ENCODE results near the gene ADAMTSL3.
"Not testable (repeated sequence)": the region's sequence is repeated elsewhere in the genome, so short reads cannot be mapped to it uniquely, and the experiment has no call there.

The ADAMTSL3 gene

DNA sequence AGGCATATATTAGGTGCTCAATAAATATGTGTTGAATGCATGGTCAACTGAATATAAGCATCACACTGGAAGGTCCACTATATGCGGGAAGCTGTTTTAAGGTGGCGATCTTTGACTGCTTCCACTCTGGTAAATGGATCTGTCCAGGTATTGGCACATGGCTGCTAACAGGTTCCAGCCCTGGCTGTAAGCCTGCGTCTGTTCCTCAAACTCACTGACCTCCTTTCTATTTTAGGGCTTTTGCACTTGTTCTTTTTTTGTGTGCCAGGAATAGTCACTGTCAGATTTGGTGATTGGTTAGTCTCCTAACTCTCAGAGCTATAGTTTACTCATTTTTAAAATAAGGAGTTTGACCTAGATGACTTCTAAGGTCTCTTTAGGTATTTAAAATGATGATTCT, 46.2 kb downstream of the ADAMTSL3 start:
- no peak overlapping the region for H3K18ac ChIP-seq (ENCODE audit: low read length)
- H2AK5ac ChIP-seq (ENCODE audit: low read depth, low read length), result no peak overlapping the region
- H4K91ac ChIP-seq (ENCODE audit: low read depth, low read length, poor library complexity), result no peak overlapping the region
- H3K14ac ChIP-seq (ENCODE audit: low read length), result no peak overlapping the region
- H2BK120ac ChIP-seq (ENCODE audit: low read depth, low read length), result no peak overlapping the region
- no peak overlapping the region for H2BK12ac ChIP-seq (ENCODE audit: low read length)
- H3K4me1 ChIP-seq (ENCODE audit: control insufficient read depth in 2 of 2, insufficient read depth in 1 of 2, low read depth in 1 of 2, low read length in 2 of 2), result no peaks in the 10 kb centered on the region
- no peak overlapping the region for H3K4ac ChIP-seq (ENCODE audit: low read length)
- no peaks in the 10 kb centered on the region for H3K27me3 ChIP-seq (ENCODE audit: control insufficient read depth in 3 of 3, insufficient read depth in 3 of 3, low read depth in 1 of 3, low read length in 3 of 3)
- no peaks in the 10 kb centered on the region for H3K36me3 ChIP-seq (replicated peaks in 1 of 2; ENCODE audit: control insufficient read depth in 2 of 2, insufficient read depth in 2 of 2, low read length in 2 of 2)
- no peak overlapping the region for H4K8ac ChIP-seq (ENCODE audit: low read depth, low read length)
- no peaks in the 10 kb centered on the region for H3K79me1 ChIP-seq (ENCODE audit: low read depth, low read length)
- H3K4me2 ChIP-seq (ENCODE audit: insufficient read depth, low read length, poor library complexity, severe bottlenecking), result no peak overlapping the region
- H3K4me3 ChIP-seq (ENCODE audit: low read length in 2 of 2), result no peak overlapping the region
- no peak overlapping the region for H2BK15ac ChIP-seq (ENCODE audit: low read length)
- H2AFZ ChIP-seq (ENCODE audit: low read length), result no peak overlapping the region
- no peak overlapping the region for H3K9ac ChIP-seq (ENCODE audit: low read depth, low read length, poor library complexity)
- H2BK5ac ChIP-seq (ENCODE audit: low read length), result no peak overlapping the region
- H3K9me3 ChIP-seq (replicated peaks in 1 of 2; ENCODE audit: control insufficient read depth in 2 of 2, insufficient read depth in 1 of 2, low read depth in 1 of 2, low read length in 2 of 2), result peaks cover 0 to 2% of the 10 kb centered on the region in 2 donors
- no CpG with 5 or more reads among the region's 3 CpGs for WGBS, 2 donors (ENCODE audit: extremely low coverage in 2 of 2, insufficient read length in 2 of 2, insufficient replicate concordance in 1 of 2)
- H3K27ac ChIP-seq (replicated peaks; ENCODE audit: low read length), result no peak overlapping the region
- no peak overlapping the region for H3K23ac ChIP-seq (ENCODE audit: low read depth, low read length, poor library complexity)
- DNase-seq (ENCODE audit: low spot score), result no peak

DNA sequence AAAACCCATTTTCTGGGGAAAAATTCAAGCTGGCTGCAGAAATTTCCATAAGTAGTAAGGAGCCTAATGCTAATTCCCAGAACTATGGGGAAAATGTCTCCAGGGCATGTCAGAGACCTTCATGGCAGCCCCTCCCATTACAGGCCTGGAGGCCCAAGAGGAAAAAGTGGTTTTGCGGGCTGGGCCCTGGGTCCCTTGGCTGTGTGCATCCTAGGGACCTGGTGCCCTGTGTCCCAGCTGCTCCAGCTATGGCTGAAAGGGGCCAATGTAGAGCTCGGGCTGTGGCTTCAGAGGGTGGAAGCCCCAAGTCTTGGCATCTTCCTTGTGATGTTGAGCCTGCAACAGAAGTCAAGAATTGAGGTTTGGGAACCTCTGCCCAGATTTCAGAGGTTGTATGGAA, 48.4 kb downstream of the ADAMTSL3 start:
- H3K4ac ChIP-seq (ENCODE audit: low read length); H3K79me1 ChIP-seq (ENCODE audit: low read depth, low read length); H2BK120ac ChIP-seq (ENCODE audit: low read depth, low read length); H2BK15ac ChIP-seq (ENCODE audit: low read length); H3K4me2 ChIP-seq (ENCODE audit: insufficient read depth, low read length, poor library complexity, severe bottlenecking); DNase-seq (ENCODE audit: low spot score); H3K4me3 ChIP-seq (ENCODE audit: low read length in 2 of 2); H3K14ac ChIP-seq (ENCODE audit: low read length); H4K8ac ChIP-seq (ENCODE audit: low read depth, low read length); H3K9ac ChIP-seq (ENCODE audit: low read depth, low read length, poor library complexity); H2AK5ac ChIP-seq (ENCODE audit: low read depth, low read length); H3K27me3 ChIP-seq (ENCODE audit: control insufficient read depth in 3 of 3, insufficient read depth in 3 of 3, low read depth in 1 of 3, low read length in 3 of 3); H2BK12ac ChIP-seq (ENCODE audit: low read length); H3K9me3 ChIP-seq (replicated peaks in 1 of 2; ENCODE audit: control insufficient read depth in 2 of 2, insufficient read depth in 1 of 2, low read depth in 1 of 2, low read length in 2 of 2); H2BK5ac ChIP-seq (ENCODE audit: low read length); H3K18ac ChIP-seq (ENCODE audit: low read length); H3K27ac ChIP-seq (replicated peaks; ENCODE audit: low read length); H3K4me1 ChIP-seq (ENCODE audit: control insufficient read depth in 2 of 2, insufficient read depth in 1 of 2, low read depth in 1 of 2, low read length in 2 of 2); H3K36me3 ChIP-seq (replicated peaks in 1 of 2; ENCODE audit: control insufficient read depth in 2 of 2, insufficient read depth in 2 of 2, low read length in 2 of 2); H2AFZ ChIP-seq (ENCODE audit: low read length); H4K91ac ChIP-seq (ENCODE audit: low read depth, low read length, poor library complexity); H3K23ac ChIP-seq (ENCODE audit: low read depth, low read length, poor library complexity): not testable (repeated sequence)
- no CpG with 5 or more reads among the region's 2 CpGs for WGBS, 2 donors (ENCODE audit: extremely low coverage in 2 of 2, insufficient read length in 2 of 2, insufficient replicate concordance in 1 of 2)

DNA sequence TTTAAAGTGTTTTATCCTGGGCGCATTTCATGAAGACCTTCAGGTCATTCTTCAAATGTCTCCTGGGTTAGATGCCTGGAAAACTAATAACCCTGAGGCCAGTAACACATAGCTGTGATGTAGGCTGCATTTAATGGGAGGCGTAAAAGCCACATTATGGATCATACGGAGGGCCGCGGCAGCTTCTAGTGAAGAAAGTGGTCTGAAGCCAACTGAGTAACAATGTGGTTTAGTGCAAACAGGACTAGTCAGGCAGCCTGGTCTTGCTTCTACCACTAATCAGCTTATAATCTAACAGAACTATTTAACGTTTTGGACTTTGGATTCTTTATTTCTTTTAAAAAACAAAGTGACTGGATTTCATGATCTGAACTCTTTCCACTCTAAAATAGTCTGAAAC, 54.4 kb downstream of the ADAMTSL3 start:
- no peak overlapping the region for H3K9ac ChIP-seq (ENCODE audit: low read depth, low read length, poor library complexity)
- no peak for DNase-seq (ENCODE audit: low spot score)
- no peaks in the 10 kb centered on the region for H3K27me3 ChIP-seq (ENCODE audit: control insufficient read depth in 3 of 3, insufficient read depth in 3 of 3, low read depth in 1 of 3, low read length in 3 of 3)
- H3K4me1 ChIP-seq (ENCODE audit: control insufficient read depth in 2 of 2, insufficient read depth in 1 of 2, low read depth in 1 of 2, low read length in 2 of 2), result no peaks in the 10 kb centered on the region
- H2BK12ac ChIP-seq (ENCODE audit: low read length), result no peak overlapping the region
- H3K36me3 ChIP-seq (replicated peaks in 1 of 2; ENCODE audit: control insufficient read depth in 2 of 2, insufficient read depth in 2 of 2, low read length in 2 of 2), result no peaks in the 10 kb centered on the region
- no peak overlapping the region for H3K23ac ChIP-seq (ENCODE audit: low read depth, low read length, poor library complexity)
- H3K18ac ChIP-seq (ENCODE audit: low read length), result no peak overlapping the region
- no CpG with 5 or more reads among the region's 6 CpGs for WGBS, 2 donors (ENCODE audit: extremely low coverage in 2 of 2, insufficient read length in 2 of 2, insufficient replicate concordance in 1 of 2)
- no peak overlapping the region for H3K4me2 ChIP-seq (ENCODE audit: insufficient read depth, low read length, poor library complexity, severe bottlenecking)
- H2BK120ac ChIP-seq (ENCODE audit: low read depth, low read length), result no peak overlapping the region
- H3K79me1 ChIP-seq (ENCODE audit: low read depth, low read length), result no peaks in the 10 kb centered on the region
- H4K8ac ChIP-seq (ENCODE audit: low read depth, low read length), result no peak overlapping the region
- H3K14ac ChIP-seq (ENCODE audit: low read length), result no peak overlapping the region
- H2BK5ac ChIP-seq (ENCODE audit: low read length), result no peak overlapping the region
- no peak overlapping the region for H3K4me3 ChIP-seq (ENCODE audit: low read length in 2 of 2)
- no peak overlapping the region for H3K27ac ChIP-seq (replicated peaks; ENCODE audit: low read length)
- no peak overlapping the region for H2BK15ac ChIP-seq (ENCODE audit: low read length)
- H4K91ac ChIP-seq (ENCODE audit: low read depth, low read length, poor library complexity), result no peak overlapping the region
- H3K4ac ChIP-seq (ENCODE audit: low read length), result no peak overlapping the region
- peaks cover 0 to 2% of the 10 kb centered on the region in 2 donors for H3K9me3 ChIP-seq (replicated peaks in 1 of 2; ENCODE audit: control insufficient read depth in 2 of 2, insufficient read depth in 1 of 2, low read depth in 1 of 2, low read length in 2 of 2)
- no peak overlapping the region for H2AK5ac ChIP-seq (ENCODE audit: low read depth, low read length)
- no peak overlapping the region for H2AFZ ChIP-seq (ENCODE audit: low read length)

DNA sequence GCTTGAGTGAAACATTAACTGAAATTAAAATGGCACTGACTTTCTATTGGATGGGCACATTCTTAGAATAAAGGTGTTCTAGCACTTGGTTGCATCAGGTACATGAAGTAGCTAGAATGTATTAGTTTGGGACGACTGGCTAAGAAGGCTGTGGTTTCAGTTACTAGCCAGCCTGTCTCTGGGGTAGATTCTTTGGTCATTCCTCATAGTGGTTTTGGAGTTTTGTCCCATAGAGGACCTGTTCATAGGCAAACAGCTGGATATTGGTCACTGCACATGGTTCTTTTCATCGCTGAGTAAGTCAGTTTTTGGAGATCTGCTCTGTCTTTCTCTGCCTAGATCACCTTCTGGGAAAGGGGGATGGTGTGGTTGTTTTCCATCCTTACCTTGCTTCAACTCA, 55.3 kb downstream of the ADAMTSL3 start:
- no peak overlapping the region for H3K4me3 ChIP-seq (ENCODE audit: low read length in 2 of 2)
- WGBS, 2 donors (ENCODE audit: extremely low coverage in 2 of 2, insufficient read length in 2 of 2, insufficient replicate concordance in 1 of 2), result no CpG with 5 or more reads among the region's 2 CpGs
- H2BK5ac ChIP-seq (ENCODE audit: low read length), result no peak overlapping the region
- no peak overlapping the region for H3K27ac ChIP-seq (replicated peaks; ENCODE audit: low read length)
- H3K4ac ChIP-seq (ENCODE audit: low read length), result no peak overlapping the region
- no peaks in the 10 kb centered on the region for H3K4me1 ChIP-seq (ENCODE audit: control insufficient read depth in 2 of 2, insufficient read depth in 1 of 2, low read depth in 1 of 2, low read length in 2 of 2)
- H2AFZ ChIP-seq (ENCODE audit: low read length), result no peak overlapping the region
- no peak overlapping the region for H3K4me2 ChIP-seq (ENCODE audit: insufficient read depth, low read length, poor library complexity, severe bottlenecking)
- no peak overlapping the region for H2AK5ac ChIP-seq (ENCODE audit: low read depth, low read length)
- H4K8ac ChIP-seq (ENCODE audit: low read depth, low read length), result no peak overlapping the region
- no peak overlapping the region for H3K14ac ChIP-seq (ENCODE audit: low read length)
- H3K18ac ChIP-seq (ENCODE audit: low read length), result no peak overlapping the region
- H3K79me1 ChIP-seq (ENCODE audit: low read depth, low read length), result no peaks in the 10 kb centered on the region
- no peaks in the 10 kb centered on the region for H3K9me3 ChIP-seq (replicated peaks in 1 of 2; ENCODE audit: control insufficient read depth in 2 of 2, insufficient read depth in 1 of 2, low read depth in 1 of 2, low read length in 2 of 2)
- H2BK120ac ChIP-seq (ENCODE audit: low read depth, low read length), result no peak overlapping the region
- H3K9ac ChIP-seq (ENCODE audit: low read depth, low read length, poor library complexity), result no peak overlapping the region
- H4K91ac ChIP-seq (ENCODE audit: low read depth, low read length, poor library complexity), result no peak overlapping the region
- H3K23ac ChIP-seq (ENCODE audit: low read depth, low read length, poor library complexity), result no peak overlapping the region
- no peaks in the 10 kb centered on the region for H3K27me3 ChIP-seq (ENCODE audit: control insufficient read depth in 3 of 3, insufficient read depth in 3 of 3, low read depth in 1 of 3, low read length in 3 of 3)
- DNase-seq (ENCODE audit: low spot score), result no peak
- no peaks in the 10 kb centered on the region for H3K36me3 ChIP-seq (replicated peaks in 1 of 2; ENCODE audit: control insufficient read depth in 2 of 2, insufficient read depth in 2 of 2, low read length in 2 of 2)
- no peak overlapping the region for H2BK12ac ChIP-seq (ENCODE audit: low read length)
- no peak overlapping the region for H2BK15ac ChIP-seq (ENCODE audit: low read length)
